ENCODE results near the gene PLCXD1. TPM values are rescaled to one million over a fixed set of nuclear protein-coding genes. Genes with fewer than 3 reads are reported as not detected.
"Not testable (repeated sequence)": the region's sequence is repeated elsewhere in the genome, so short reads cannot be mapped to it uniquely, and the experiment has no call there.

The PLCXD1 gene
- total RNA-seq, 1 donor from 2014 or later: 5.1 TPM

DNA sequence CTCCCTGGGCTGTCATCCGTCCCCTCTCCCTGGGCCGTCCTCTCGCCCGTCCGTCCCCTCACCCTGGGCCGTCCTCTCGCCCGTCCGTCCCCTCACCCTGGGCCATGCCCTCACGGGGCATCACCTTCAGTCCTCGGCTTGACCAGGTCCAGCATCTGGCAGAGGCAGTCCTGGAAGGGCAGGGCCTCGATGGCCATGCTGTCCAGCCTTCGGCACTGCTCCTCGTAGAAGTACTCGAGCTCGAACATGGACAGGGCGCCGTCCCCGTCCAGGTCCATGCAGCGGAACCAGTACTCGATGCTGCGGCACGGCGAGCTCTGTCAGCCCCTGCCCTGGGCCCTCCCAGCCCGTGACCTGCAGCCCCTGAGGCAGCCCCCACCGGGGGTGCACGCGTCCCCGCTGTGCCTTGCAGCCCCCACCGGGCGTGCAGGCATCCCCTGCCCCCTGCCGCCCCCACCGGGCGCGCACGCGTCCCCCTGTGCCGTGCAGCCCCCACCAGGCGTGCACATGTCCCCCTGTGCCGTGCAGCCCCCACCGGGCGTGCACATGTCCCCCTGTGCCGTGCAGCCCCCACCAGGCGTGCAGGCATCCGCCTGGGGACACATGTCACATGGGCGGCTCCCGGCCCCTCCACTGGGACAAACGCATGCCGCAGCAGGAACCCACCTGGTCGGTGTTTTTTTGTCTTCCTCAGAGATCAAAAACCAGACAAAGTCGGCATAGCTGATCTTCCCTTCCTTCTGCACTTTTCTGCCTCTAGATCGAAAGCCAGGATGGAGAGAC, 59.7 kb downstream of the PLCXD1 start:
- ATAC-seq (ENCODE audit: poor library complexity) (no peak), DNase-seq (peak; percentile 30)
- intact Hi-C loops (cut with DNase I): no loop called here

DNA sequence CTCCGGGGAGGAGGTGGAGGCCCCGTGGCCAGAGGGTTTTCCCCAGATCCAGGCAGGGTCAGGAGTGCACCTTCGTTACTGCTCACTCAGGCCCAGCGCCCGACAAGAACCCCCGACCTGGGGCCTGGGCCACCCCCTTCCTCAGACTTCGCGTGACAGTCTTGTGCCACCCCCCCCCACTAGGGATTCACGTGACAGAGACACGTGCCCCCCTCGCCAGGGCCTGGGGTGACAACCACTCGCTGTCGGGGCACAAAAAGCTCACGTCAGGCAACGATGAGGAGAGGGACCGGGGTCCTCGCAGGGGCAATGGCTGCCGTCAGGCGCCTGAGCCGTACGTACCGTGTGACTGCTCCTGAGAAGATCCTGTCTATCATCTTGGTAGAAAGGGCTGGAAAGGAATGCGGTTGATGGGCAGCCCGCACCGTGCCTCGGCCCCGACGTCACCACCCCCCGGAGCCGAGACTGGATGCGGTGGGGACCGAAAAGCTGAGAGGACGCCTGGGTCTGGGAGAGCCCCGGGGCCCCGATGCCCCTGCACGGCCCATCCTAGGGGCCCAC, 60.4 kb downstream of the PLCXD1 start:
- ATAC-seq (ENCODE audit: poor library complexity) (no peak), DNase-seq (peak; percentile 25)
- intact Hi-C loops (cut with DNase I): no loop called here

GRCh38 chrX:344371-344901, 63.3 kb downstream of the PLCXD1 start:
- ATAC-seq (ENCODE audit: poor library complexity) (no peak), DNase-seq (peak; percentile 33)
- intact Hi-C loops (cut with DNase I): no loop called here

- DNase-seq (peak; percentile 37), ATAC-seq (ENCODE audit: poor library complexity) (no peak)
- intact Hi-C loops (cut with DNase I): no loop called here
Observed at GRCh38 chrX:345020-345925, 64.1 kb downstream of the PLCXD1 start.

DNA sequence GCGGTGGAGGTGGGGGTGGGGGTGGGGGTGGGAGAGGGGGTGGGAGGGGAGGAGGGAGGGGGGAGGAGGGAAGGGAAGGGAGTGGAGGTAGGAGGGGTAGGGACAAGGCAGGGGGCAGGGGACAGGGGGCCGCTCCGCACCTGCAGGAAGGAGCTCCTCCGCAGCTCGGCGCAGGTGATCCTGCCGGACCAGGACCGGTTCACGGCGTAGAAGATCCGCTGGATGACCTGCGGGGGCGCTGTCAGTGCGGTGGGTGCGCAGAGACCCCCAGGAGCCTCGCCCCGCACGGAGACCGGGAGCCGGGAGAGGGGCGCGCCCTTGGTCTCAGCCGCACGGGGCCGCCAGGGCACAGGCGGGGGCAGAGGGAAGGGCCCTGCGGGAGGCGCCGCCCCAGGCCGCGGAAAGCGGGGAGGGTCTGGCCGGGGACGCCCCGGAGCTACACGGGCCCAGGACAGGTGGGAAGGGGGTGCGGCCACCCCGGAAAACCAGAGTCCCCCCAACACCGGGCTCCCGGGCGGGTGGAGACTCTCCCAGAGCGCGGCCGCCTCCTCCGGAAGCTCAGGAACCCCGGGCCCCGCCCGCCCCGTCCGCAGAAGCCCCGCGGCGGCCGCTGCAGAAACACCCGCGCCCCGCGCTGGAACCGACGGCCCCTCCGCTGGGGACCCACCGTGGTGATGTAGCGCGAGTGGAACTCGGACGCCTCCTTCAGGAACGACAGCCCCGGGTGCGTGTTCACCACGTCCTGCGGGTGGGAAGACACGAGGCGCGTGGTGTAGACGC, 65.0 kb downstream of the PLCXD1 start:
- intact Hi-C loops (cut with DNase I): no loop called here
- DNase-seq (peak; percentile 33), ATAC-seq (ENCODE audit: poor library complexity) (peak; percentile 4)

GRCh38 chrX:347351-348117, 66.4 kb downstream of the PLCXD1 start:
- DNase-seq: peak; percentile 34
- no peak for ATAC-seq (ENCODE audit: poor library complexity)
- intact Hi-C loops (cut with DNase I): no loop called here

DNA sequence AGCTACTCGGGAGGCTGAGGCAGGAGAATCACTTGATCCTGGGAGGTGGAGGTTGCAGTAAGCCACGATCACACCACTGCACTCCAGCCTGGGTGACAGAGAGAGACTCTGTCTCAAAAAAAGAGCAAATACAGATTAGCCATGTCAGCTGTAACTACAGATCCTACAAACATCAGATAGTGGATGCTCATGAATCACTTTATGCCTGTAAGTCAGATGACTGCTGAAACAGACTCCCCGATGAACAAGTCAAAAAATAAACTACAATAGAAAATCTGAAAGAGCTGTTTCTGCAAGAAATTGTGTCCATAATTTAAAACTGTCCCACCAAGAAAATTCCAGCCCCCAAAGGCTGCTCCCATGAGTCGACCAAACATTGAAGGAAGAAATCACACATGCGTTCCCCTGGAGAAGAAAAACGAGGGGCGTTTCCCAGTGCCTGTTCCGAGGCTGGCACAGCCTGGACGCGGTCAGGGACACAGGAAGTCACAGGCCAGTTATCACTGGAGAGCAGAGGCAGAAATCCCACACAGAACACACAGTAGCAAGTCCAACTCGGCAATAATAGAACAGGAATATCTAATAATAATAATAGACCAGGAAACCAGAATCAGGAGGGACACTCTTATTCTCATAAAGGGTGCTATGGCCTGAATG, 67.4 kb downstream of the PLCXD1 start:
- ATAC-seq (ENCODE audit: poor library complexity) (peak; percentile 48), DNase-seq (peak; percentile 34)
- intact Hi-C loops (cut with DNase I): no loop called here

DNA sequence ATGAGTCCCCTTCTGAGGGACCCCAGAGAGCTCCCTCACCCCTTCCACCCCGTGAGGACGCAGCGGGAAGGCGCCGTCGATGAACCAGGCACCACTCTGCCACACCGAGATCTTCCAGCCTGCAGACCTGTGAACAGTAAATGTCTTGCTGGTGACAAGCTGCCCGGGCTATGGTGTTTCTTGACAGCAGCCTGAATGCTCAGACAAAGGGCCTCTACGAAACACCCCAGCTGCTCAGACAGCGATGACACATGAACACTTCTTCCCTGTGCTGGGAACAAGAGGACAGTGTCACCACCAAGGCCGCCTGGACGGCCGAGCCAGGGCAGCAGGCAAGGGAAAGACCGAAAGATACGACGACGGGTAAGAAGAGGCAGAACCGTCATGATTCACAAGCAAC, 68.0 kb downstream of the PLCXD1 start:
- peak; percentile 46 for ATAC-seq (ENCODE audit: poor library complexity)
- DNase-seq: peak; percentile 35
- intact Hi-C loops (cut with DNase I): no loop called here

DNA sequence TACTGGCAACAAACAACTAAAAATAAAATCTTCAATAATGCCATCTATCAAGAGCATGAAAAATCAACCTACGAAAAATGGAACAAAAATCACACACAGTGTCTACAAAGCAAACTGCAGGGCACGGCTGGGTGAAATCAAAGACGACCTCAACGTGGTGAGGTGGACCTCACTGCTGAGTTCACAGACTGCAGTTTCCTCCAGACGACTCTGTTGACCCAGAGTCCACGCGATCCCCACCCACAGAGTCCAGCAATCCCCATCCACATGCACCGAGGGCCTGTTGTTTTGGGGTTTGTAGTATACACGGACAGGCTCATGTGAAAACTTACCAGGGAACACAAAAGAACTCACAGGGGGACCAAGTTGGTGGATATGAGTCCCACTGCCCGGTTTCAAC, 68.5 kb downstream of the PLCXD1 start:
- ATAC-seq (ENCODE audit: poor library complexity) (no peak), DNase-seq (peak; percentile 6)
- intact Hi-C loops (cut with DNase I): no loop called here

- peak; percentile 42 for DNase-seq
- ATAC-seq (ENCODE audit: poor library complexity): no peak
Observed at GRCh38 chrX:350148-350533, 69.0 kb downstream of the PLCXD1 start.

DNA sequence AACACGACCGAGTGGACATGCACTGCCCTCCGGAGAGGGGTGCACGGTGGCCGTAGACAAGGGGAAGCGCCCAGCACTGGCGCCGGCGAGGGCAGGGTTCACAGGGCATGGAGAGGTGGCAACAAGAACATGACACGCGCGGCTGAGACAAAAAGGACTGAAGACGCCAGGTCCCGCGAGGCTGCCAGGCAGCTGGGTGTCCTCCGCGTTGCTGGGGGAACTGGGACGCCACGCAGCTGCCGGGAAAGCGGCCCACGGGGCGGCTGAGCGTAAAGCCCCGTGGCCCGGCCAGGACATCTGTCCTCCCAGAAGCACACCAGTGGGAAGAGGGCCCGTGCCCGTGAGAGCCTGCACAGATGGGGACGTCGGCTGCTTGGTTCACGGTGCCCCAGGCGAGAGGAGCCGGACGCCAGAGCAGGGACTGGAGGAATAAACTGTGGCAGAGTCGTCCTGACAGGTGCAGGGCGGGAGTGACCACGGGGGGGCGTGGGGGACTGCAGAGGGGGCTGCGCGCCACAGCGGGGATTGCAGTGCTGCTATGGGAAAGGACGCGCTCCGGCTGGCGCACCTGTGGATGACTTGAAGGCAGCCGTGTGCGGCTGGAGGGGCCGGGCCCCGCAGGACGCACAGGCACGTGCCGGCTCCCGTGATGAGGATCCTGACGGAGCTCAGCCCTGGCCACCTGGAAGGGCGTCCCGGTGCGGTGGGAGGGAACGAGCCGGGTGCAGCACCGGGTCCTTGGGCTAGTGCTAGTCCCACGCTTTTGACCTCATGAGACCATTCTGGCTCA, 69.5 kb downstream of the PLCXD1 start:
- ATAC-seq (ENCODE audit: poor library complexity) (no peak), DNase-seq (peak; percentile 37)
- intact Hi-C loops (cut with DNase I): no loop called here

More at GRCh38 chrX:350148-350533, 69.0 kb downstream of the PLCXD1 start:
- intact Hi-C loops (cut with DNase I): no loop called here

DNA sequence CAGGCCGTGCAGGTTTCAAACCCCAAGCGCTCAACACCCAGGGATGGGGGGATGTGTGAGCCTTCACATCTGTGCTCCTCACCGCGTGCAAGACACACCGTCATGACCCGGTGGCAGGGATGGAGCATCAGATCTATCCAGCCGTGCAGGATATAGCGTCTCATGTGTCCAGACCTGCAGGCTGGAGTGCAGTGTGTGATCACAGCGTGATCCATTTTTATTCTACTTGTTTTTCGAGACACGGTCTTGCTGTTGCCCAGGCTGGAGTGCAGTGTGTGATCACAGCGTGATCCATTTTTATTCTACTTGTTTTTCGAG, 70.1 kb downstream of the PLCXD1 start:
- ATAC-seq (ENCODE audit: poor library complexity); DNase-seq; intact Hi-C loops (cut with DNase I): not testable (repeated sequence)

DNA sequence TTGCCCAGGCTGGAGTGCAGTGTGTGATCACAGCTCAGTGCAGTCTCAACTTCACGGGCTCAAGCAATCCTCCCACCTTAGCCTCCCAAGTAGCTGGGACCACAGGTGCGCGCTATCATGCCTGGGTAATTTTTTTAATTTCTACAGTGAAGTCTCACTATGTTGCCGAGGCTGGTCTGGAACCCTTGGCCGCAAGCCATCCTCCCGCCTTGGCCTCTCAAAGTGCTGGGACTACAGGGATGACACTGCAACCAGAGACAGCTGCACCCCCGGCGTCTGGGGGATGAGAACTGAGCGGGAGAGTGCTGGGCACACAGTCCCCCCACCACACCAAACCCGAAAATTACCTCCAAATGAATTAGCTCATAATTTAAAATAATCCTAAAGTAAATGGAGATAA, 70.6 kb downstream of the PLCXD1 start:
- no peak for ATAC-seq (ENCODE audit: poor library complexity)
- DNase-seq: peak; percentile 11
- intact Hi-C loops (cut with DNase I): no loop called here

DNA sequence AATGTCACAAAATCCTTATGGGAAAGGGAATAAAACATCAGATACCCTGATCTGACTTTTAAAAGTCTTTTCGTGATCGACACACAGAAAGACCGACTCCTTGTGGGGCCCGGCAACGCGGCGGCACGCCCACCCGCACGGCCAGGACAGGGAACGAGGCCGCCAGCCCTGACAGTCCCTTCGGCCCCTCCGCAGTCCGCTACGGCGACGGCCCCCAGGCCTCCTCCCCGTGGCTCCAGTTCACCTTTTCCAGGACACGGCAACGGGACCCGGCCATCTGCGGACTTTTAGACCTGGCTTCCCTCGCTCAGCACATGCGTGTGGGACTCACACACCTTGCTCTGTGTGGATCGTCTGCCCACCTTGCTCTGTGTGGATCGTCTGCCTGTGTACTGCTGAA, 71.0 kb downstream of the PLCXD1 start:
- intact Hi-C loops (cut with DNase I): no loop called here
- DNase-seq (no peak), ATAC-seq (ENCODE audit: poor library complexity) (no peak)

GRCh38 chrX:352582-353314, 71.6 kb downstream of the PLCXD1 start:
- DNase-seq (peak; percentile 30), ATAC-seq (ENCODE audit: poor library complexity) (no peak)
- intact Hi-C loops (cut with DNase I): no loop called here

All from Right ventricle myocardium superior (tissue), 1 donor.